PC-3 (cell line): Measurements from ENCODE around the gene DCUN1D1. TPM values are rescaled to one million over a fixed set of nuclear protein-coding genes. Genes with fewer than 3 reads are reported as not detected.

Experiments
- ATAC-seq: fragments of 200-7000 bp; cut with Tn5 transposase; 2 replicates; pipeline ENCODE4 v1.9.1; 2020; ENCODE audit warnings: mild to moderate bottlenecking, moderate library complexity
- BruUV-seq: library from RNA; stranded (reverse); fragments of 400-500 nt; replicated peaks from 2 replicates; lab custom pipeline; 2021; lab: Mats Ljungman, UMichigan
- CTCF ChIA-PET: fragments of 300-600 bp; sonication (Branson Sonifier 250); formaldehyde crosslinking; loops from one replicate; lab custom pipeline; 2022; ENCODE audit warnings: antibody characterized with exemption; lab: Charles Lee
- POLR2A ChIA-PET: fragments of 300-600 bp; sonication (Branson Sonifier 250); formaldehyde crosslinking; loops from one replicate; lab custom pipeline; 2022; ENCODE audit warnings: antibody characterized with exemption; ENCODE audit not compliant: unreplicated experiment; lab: Charles Lee
- DNase-seq: peaks from one replicate; pipeline ENCODE4 v3.0.0-alpha.2; 2015
- H2AFZ ChIP-seq: fragments of 300-600 bp; sonication (generic); 2 replicates; pipeline ENCODE4 v1.6.0; 2016; ENCODE audit warnings: antibody characterized with exemption, low read length
- H3F3A ChIP-seq: fragments of 300-600 bp; sonication (generic); one replicate; pipeline ENCODE4 v1.6.0; 2017; ENCODE audit warnings: antibody characterized with exemption, low read length, control low read depth, mild to moderate bottlenecking; ENCODE audit not compliant: unreplicated experiment
- H3K27ac ChIP-seq: fragments of 300-600 bp; sonication (generic); 2 replicates; pipeline ENCODE4 v1.5.1; 2016; ENCODE audit warnings: mild to moderate bottlenecking, low read length
- H3K27me3 ChIP-seq: fragments of 300-600 bp; sonication (generic); 2 replicates; pipeline ENCODE4 v1.6.1; 2016; ENCODE audit warnings: low read length, mixed read lengths
- H3K36me3 ChIP-seq: fragments of 300-600 bp; sonication (generic); 2 replicates; pipeline ENCODE4 v1.6.1; 2016; ENCODE audit warnings: low read depth, mixed run types, low read length, mixed read lengths
- H3K4me1 ChIP-seq: fragments of 300-600 bp; sonication (generic); 2 replicates; pipeline ENCODE4 v1.5.1; 2016; ENCODE audit warnings: low read length; ENCODE audit not compliant: insufficient read depth
- H3K4me2 ChIP-seq: fragments of 300-600 bp; sonication (generic); 2 replicates; pipeline ENCODE4 v1.6.0; 2016; ENCODE audit warnings: low read length
- H3K4me3 ChIP-seq: fragments of 300-600 bp; sonication (generic); 2 replicates; pipeline ENCODE4 v1.5.1; 2016; ENCODE audit warnings: mild to moderate bottlenecking, low read length, mixed read lengths
- H3K79me2 ChIP-seq: fragments of 300-600 bp; sonication (generic); 2 replicates; pipeline ENCODE4 v1.6.1; 2017; ENCODE audit warnings: low read length, mixed read lengths
- H3K9ac ChIP-seq: fragments of 300-600 bp; sonication (generic); 2 replicates; pipeline ENCODE4 v1.6.0; 2016; ENCODE audit warnings: mild to moderate bottlenecking, low read length
- H3K9me2 ChIP-seq: fragments of 300-600 bp; sonication (generic); replicated peaks from 2 replicates; pipeline ENCODE4 v1.6.1; 2016; ENCODE audit warnings: mixed run types, low read length, mixed read lengths
- H3K9me3 ChIP-seq: fragments of 300-600 bp; sonication (generic); 2 replicates; pipeline ENCODE4 v1.6.1; 2016; ENCODE audit warnings: low read length, mixed read lengths
- H4K20me1 ChIP-seq: fragments of 300-600 bp; sonication (generic); 2 replicates; pipeline ENCODE4 v1.6.1; 2016; ENCODE audit warnings: low read length, mixed read lengths
- CTCF ChIP-seq: fragments of 300-600 bp; sonication (generic); conservative IDR thresholded peaks from 2 replicates; pipeline ENCODE4 v1.5.1; 2017; ENCODE audit warnings: antibody characterized with exemption, low read depth, mild to moderate bottlenecking, low read length
- EZH2 ChIP-seq: fragments of 300-600 bp; sonication (generic); IDR thresholded peaks from one replicate; pipeline ENCODE4 v1.6.1; 2017; ENCODE audit warnings: antibody characterized with exemption, mild to moderate bottlenecking, low read length; ENCODE audit not compliant: unreplicated experiment
- EZH2phosphoT487 ChIP-seq: fragments of 300-600 bp; sonication (generic); IDR thresholded peaks from 2 replicates; pipeline ENCODE4 v1.6.1; 2018; ENCODE audit warnings: mild to moderate bottlenecking, antibody characterized with exemption, low read length, borderline replicate concordance
- intact Hi-C: fragments of 100-400 bp; cut with micrococcal nuclease; formaldehyde crosslinking; loops from 2 replicates; pipeline ENCODE4 v1.9.0; 2023
- total RNA-seq: library from RNA; depleted of rRNA; stranded (reverse); fragments of >200 nt; gene quantifications from 2 replicates; pipeline ENCODE4 v1.2.3, GENCODE V29; 2014

DCUN1D1 gene
- total RNA-seq, 1 experiment from 2014 or later, result 39.7 TPM

DNA sequence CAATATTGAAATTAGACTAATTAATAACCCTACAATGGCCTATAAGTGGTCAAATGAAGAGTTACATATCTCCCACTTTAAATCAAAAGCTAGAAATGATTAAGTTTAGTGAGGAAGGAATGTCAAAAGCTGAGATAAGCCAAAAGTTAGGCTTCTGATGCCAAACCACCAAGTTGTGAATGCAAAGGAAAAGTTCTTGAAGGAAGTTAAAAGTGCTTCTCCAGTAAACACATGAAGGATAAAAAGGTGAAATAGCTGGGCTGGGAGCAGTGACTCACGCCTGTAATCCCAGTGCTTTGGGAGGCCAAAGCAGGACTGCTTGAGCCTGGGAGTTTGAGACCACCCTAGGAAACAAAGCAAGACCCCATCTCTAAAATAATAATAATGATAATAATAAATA lies 46.9 kb upstream of the DCUN1D1 start:
- H3K4me1 ChIP-seq, result no peaks in the 10 kb centered on the region
- peaks cover 3% of the 10 kb centered on the region; the same call in 1 of the 2 replicates for H3K36me3 ChIP-seq
- CTCF ChIA-PET, result no interaction called here
- ATAC-seq (no peak), DNase-seq (no peak)
- H3K9me3 ChIP-seq, result 0 out of 2 replicates have a peak, but pooled peaks cover 3% of the 10 kb centered on the region
- no peaks in the 10 kb centered on the region for H3K9me2 ChIP-seq
- no peak overlapping the region for H3K4me3 ChIP-seq
- POLR2A ChIA-PET, result no interaction called here
- H3K27me3 ChIP-seq, result no peaks in the 10 kb centered on the region
- H3K27ac ChIP-seq, result no peak overlapping the region
- no peaks in the 10 kb centered on the region for H3F3A ChIP-seq
- H4K20me1 ChIP-seq, result no peaks in the 10 kb centered on the region
- no peak overlapping the region for H2AFZ ChIP-seq
- TF ChIP-seq CTCF, result no peak
- no peak for TF ChIP-seq EZH2
- TF ChIP-seq EZH2phosphoT487, result no peak
- no peak overlapping the region for H3K9ac ChIP-seq
- no TSS peak for BruUV-seq
- no peaks in the 10 kb centered on the region for H3K79me2 ChIP-seq
- intact Hi-C loops, result no loop called here
- H3K4me2 ChIP-seq, result no peak overlapping the region

DNA sequence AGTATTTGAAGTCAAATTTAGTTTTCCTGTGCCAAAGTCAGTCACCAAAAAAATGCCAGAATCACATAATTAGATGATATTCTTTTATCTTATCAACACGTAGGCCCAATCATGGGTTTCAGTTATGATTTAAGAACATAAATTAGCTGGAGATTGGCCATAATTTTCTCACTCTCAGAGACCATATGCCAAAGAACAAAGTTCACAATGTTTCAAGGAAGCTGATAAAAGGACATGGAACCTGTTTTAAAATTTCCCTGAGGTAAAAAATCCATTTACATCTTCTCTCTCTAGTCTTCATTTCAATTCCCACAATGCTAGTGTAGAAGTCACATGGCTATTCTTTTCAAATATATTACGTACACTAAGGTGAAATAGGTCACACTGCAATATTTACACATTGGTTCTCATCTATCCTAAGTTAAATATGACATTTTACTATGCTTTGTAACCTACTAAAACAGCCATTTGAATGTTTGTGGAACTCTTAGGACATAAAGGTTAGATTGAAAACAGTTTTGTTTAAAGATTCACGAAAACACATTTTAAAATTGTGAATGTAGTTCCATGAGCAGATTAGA lies 42.7 kb upstream of the DCUN1D1 start:
- Histone ChIP-seq H3K9me3 (0 out of 2 replicates have a peak, but pooled peaks cover 2% of the 10 kb centered on the region), H3K4me1 (no peaks in the 10 kb centered on the region), H3K9me2 (no peaks in the 10 kb centered on the region), H3K4me2 (no peak overlapping the region), H2AFZ (no peak overlapping the region), H3K4me3 (no peak overlapping the region), H3K9ac (no peak overlapping the region), H3K27me3 (no peaks in the 10 kb centered on the region), H3F3A (no peaks in the 10 kb centered on the region), H4K20me1 (no peaks in the 10 kb centered on the region), H3K79me2 (no peaks in the 10 kb centered on the region), H3K36me3 (no peaks in the 10 kb centered on the region), H3K27ac (no peak overlapping the region)
- DNase-seq (no peak), ATAC-seq (no peak)
- no peak for TF ChIP-seq EZH2
- TF ChIP-seq CTCF, result no peak
- no peak for TF ChIP-seq EZH2phosphoT487
- ChIA-PET CTCF (no interaction called here), POLR2A (no interaction called here)
- no TSS peak for BruUV-seq
- intact Hi-C loops, result no loop called here

DNA sequence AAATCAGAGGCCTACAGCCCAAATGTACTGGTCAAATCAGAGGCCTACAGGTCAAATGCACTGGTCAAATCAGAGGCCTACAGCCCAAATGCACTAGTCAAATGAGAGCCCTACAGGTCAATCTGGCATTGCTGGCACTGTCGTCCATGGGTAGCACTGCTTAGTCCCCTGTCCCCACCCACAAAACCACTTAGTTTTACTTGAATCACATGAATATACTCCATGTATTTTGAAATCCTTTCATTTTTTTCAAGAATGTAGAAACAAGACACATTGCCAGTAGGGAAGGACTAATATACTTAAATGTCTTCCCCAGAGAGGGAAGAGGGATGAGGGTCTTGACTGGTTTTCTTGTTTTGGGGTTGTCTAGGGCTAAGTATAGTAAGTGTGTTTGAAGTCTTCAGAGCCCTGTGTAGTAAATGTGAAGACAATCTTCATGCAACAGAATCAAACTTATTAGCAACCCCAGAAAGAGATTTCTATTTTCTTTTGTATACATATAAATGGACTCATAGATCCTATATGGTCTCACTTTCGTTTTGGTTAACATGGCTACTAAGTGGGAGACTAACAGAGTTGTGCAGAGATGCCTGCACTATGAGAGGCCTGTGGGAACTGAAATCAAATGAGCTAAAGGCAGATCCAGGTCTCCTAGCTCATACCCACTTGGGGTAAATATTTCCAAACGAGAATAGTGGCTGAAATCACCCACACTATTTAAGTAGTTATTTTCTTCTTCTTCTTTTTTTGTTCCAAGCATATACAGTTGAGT lies 38.3 kb upstream of the DCUN1D1 start:
- BruUV-seq, result no TSS peak
- ChIA-PET CTCF (no interaction called here), POLR2A (no interaction called here)
- Histone ChIP-seq H3K9ac (no peak overlapping the region), H3K27ac (no peak overlapping the region), H2AFZ (no peak overlapping the region), H3F3A (no peaks in the 10 kb centered on the region), H4K20me1 (no peaks in the 10 kb centered on the region), H3K4me1 (no peaks in the 10 kb centered on the region), H3K79me2 (no peaks in the 10 kb centered on the region), H3K4me2 (no peak overlapping the region), H3K9me3 (no peaks in the 10 kb centered on the region), H3K27me3 (no peaks in the 10 kb centered on the region), H3K4me3 (no peak overlapping the region), H3K9me2 (no peaks in the 10 kb centered on the region), H3K36me3 (peaks cover 7% of the 10 kb centered on the region)
- ATAC-seq (no peak), DNase-seq (no peak)
- TF ChIP-seq EZH2phosphoT487 (no peak), CTCF (no peak), EZH2 (no peak)
- intact Hi-C loops, result no loop called here
